ENCODE measurements around the gene PLXNA4. TPM values are rescaled to one million over a fixed set of nuclear protein-coding genes. Genes with fewer than 3 reads are reported as not detected.
A peak's percentile ranks its signal among the peaks of the same experiment; 100 is the strongest.

The PLXNA4 gene, protein sequence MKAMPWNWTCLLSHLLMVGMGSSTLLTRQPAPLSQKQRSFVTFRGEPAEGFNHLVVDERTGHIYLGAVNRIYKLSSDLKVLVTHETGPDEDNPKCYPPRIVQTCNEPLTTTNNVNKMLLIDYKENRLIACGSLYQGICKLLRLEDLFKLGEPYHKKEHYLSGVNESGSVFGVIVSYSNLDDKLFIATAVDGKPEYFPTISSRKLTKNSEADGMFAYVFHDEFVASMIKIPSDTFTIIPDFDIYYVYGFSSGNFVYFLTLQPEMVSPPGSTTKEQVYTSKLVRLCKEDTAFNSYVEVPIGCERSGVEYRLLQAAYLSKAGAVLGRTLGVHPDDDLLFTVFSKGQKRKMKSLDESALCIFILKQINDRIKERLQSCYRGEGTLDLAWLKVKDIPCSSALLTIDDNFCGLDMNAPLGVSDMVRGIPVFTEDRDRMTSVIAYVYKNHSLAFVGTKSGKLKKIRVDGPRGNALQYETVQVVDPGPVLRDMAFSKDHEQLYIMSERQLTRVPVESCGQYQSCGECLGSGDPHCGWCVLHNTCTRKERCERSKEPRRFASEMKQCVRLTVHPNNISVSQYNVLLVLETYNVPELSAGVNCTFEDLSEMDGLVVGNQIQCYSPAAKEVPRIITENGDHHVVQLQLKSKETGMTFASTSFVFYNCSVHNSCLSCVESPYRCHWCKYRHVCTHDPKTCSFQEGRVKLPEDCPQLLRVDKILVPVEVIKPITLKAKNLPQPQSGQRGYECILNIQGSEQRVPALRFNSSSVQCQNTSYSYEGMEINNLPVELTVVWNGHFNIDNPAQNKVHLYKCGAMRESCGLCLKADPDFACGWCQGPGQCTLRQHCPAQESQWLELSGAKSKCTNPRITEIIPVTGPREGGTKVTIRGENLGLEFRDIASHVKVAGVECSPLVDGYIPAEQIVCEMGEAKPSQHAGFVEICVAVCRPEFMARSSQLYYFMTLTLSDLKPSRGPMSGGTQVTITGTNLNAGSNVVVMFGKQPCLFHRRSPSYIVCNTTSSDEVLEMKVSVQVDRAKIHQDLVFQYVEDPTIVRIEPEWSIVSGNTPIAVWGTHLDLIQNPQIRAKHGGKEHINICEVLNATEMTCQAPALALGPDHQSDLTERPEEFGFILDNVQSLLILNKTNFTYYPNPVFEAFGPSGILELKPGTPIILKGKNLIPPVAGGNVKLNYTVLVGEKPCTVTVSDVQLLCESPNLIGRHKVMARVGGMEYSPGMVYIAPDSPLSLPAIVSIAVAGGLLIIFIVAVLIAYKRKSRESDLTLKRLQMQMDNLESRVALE (N-terminal part only)
- 10 to 100 TPM; 16.5 to 20.5 TPM for total RNA-seq

DNA sequence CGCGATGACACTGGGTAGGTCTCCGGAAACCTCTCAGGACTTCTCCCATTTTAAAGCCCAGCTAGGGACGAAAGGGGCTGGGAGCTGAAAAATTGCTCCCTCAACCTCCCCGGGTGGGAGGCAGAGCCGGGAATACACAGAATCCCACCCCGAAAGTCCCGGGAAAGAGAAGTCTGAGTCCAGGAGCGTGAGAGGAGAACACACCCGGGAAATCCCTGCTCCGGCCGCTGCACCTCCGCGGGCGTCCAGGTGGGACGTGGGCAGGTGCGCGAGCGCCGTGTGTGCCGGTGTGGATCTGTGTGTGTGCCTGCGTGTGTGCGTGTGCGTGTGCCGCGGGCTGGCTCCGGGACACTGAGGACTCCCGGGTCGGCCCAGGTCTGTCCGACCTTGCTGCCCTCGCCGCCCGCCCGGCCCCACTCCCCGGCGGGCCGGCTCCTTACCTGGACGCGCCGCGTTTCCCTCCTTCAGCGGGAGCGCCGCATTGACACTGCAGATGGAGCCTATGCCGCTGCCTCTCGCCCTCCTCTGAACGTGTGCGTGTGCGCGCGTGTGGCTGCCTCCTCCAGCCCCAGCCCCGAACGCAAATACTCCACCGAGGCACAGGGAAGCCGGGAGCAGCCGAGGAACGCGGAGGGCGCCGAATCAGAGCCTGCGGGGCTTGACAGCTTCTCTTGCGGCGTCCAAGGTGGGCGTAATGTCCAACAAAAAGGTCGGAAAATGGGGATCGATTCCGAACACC is at the start of gene PLXNA4:
Gene PLXNA4 (minus strand): TSS at position 489 of the 739 bp plus-strand sequence. CDS start 67,777 bp downstream, outside the sequence.
- H3K9me3 Mint-ChIP-seq = no peaks in the 10 kb centered on the region
- peak; percentile 11 for ATAC-seq (ENCODE audit: low read depth)
- H3K27me3 Mint-ChIP-seq = peaks cover 75% of the 10 kb centered on the region
- peak within 1 kb of the TSS; percentile 11 for H3K27ac Mint-ChIP-seq
- H3K4me1 Mint-ChIP-seq = peaks cover 45% of the 10 kb centered on the region
- DNase-seq = peak; percentile 55
- peaks cover 22% of the 10 kb centered on the region for H3K36me3 Mint-ChIP-seq
- POLR2A ChIA-PET = interaction anchor here (1.0 to 2.2 kb wide), 2 partner anchors 178 to 255 kb away, joined by 3 to 6 read pairs; no protein-coding TSS in a partner anchor
- H3K4me3 Mint-ChIP-seq = peak within 1 kb of the TSS; percentile 91

DNA sequence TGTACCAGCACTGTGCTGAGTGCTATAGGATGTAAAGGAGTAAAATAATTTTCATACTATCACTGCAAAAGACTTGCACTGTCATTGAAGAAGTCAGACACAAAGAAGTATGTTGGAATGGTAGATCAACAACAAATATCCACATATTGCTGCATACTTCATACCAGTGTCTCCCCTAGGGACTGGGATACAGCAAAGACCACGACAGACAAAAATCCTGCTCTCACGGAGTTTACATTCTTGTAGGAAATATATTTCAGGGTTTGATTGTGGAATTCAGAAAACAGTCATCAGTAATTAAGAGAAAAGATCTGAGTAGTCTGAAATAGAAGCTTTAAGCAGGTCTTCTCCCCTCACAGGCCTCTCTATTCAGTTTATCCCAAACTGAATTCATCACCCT is 49.4 kb upstream of the PLXNA4 start:
- DNase-seq = no peak
- H3K4me3 Mint-ChIP-seq = no peak overlapping the region
- H3K9me3 Mint-ChIP-seq = peaks cover 2% of the 10 kb centered on the region
- H3K27ac Mint-ChIP-seq = no peak overlapping the region
- no peaks in the 10 kb centered on the region for H3K36me3 Mint-ChIP-seq
- no peaks in the 10 kb centered on the region for H3K4me1 Mint-ChIP-seq
- POLR2A ChIA-PET = no interaction called here
- peaks cover 6% of the 10 kb centered on the region for H3K27me3 Mint-ChIP-seq
- ATAC-seq (ENCODE audit: low read depth) = no peak

DNA sequence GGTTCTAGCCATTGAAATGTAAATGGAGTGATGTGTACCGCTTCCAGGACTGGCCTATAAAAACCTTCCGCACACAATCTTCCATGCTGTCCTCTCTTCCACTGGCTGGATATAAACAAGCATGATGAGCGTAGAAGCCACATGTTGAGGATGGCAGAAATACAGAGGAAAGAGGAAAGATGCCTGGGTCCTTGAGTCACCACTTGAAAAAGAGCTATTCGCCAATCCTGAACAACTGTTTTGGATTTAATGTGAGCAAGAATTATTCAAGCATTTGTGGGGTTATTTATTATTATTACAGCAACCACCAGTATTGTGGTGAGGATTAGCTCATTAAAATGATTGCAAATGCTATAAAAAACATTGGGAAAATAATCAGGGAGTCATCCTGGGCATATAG is 45.8 kb upstream of the PLXNA4 start:
- DNase-seq (no peak), ATAC-seq (ENCODE audit: low read depth) (no peak)
- H3K27ac Mint-ChIP-seq = no peak overlapping the region
- no peak overlapping the region for H3K4me3 Mint-ChIP-seq
- POLR2A ChIA-PET = no interaction called here
- H3K27me3 Mint-ChIP-seq = peaks cover 3% of the 10 kb centered on the region
- no peaks in the 10 kb centered on the region for H3K36me3 Mint-ChIP-seq
- peaks cover 2% of the 10 kb centered on the region for H3K9me3 Mint-ChIP-seq
- H3K4me1 Mint-ChIP-seq = no peaks in the 10 kb centered on the region

DNA sequence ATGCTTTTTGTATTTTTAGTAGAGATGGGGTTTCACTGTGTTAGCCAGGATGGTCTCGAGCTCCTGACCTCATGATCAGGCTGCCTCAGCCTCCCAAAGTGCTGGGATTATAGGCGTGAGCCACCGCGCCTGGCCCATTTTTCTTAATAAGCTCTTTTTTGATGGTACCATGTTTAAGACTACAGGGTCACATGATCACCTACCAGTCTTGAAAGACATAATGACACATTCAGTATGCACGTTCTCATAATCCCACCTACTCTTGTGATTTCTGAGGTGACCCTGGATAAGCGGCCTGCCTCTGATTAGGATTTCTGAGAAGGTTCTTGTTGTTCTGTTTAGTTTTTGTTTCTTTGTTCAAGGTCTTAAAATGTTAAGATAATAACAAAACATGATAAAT is 43.7 kb upstream of the PLXNA4 start:
- no peaks in the 10 kb centered on the region for H3K4me1 Mint-ChIP-seq
- POLR2A ChIA-PET = no interaction called here
- ATAC-seq (ENCODE audit: low read depth) (no peak), DNase-seq (no peak)
- H3K27me3 Mint-ChIP-seq = peaks cover 2% of the 10 kb centered on the region
- no peak overlapping the region for H3K4me3 Mint-ChIP-seq
- H3K36me3 Mint-ChIP-seq = no peaks in the 10 kb centered on the region
- H3K27ac Mint-ChIP-seq = no peak overlapping the region
- no peaks in the 10 kb centered on the region for H3K9me3 Mint-ChIP-seq

DNA sequence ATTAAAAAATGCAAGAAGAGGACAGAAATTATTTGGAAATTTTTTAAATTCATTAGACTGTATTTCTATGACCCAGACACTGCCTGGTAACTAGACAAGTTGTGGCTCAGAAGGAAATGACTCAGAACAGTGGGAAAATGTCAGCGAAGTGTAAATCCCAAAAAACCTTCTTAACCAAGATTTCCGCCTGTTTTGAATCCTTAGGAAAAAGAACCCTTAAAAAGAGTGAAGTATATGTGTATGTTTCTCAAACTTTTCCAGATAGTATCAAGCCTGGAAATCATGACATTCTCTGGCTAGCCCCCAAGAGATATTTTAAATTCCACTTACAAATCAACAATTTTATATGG is 42.7 kb upstream of the PLXNA4 start:
- H3K4me1 Mint-ChIP-seq = peaks cover 2% of the 10 kb centered on the region
- POLR2A ChIA-PET = no interaction called here
- no peak for DNase-seq

DNA sequence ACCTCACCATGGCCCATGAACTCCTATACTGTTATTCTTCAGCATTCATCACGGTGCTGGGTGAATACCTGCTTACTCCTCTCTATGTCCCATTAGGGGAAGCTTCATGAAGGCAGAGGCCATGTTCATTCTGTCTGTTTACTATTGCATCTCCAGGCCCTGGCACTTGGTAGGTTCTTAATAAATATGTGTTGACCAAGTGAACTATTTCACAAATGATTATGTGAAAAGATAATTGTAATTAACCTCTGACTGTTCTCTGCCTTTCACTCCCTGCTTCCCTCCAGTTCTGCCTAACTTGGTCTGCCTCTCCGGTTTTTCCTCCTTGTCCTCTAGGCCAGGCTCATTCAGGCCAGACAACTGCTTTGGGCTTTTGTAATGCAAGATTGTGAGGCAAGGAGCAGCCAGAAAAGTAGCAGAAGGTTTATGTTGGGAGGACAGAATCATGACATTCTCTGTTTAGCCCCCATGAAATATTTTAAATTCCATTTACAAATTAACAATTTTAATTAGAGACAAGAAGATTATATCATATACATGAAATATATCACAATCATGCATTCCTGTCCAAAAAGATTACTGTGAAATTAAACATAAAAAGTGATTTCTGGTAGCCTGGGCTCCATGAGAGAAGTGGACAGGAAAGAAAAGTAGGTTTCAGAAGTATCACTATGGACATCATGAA is 42.1 kb upstream of the PLXNA4 start:
- no peaks in the 10 kb centered on the region for H3K9me3 Mint-ChIP-seq
- no peak overlapping the region for H3K27ac Mint-ChIP-seq
- POLR2A ChIA-PET = no interaction called here
- no peak overlapping the region for H3K4me3 Mint-ChIP-seq
- H3K4me1 Mint-ChIP-seq = peaks cover 2% of the 10 kb centered on the region
- peaks cover 10% of the 10 kb centered on the region for H3K27me3 Mint-ChIP-seq
- ATAC-seq (ENCODE audit: low read depth) = no peak
- no peak for DNase-seq
- no peaks in the 10 kb centered on the region for H3K36me3 Mint-ChIP-seq

More for the DNA sequence above, 42.7 kb upstream of the PLXNA4 start:
- Mint-ChIP-seq H3K9me3 (no peaks in the 10 kb centered on the region), H3K27ac (no peak overlapping the region), H3K4me3 (no peak overlapping the region), H3K27me3 (peaks cover 8% of the 10 kb centered on the region), H3K36me3 (no peaks in the 10 kb centered on the region)
- no peak for ATAC-seq (ENCODE audit: low read depth)

DNA sequence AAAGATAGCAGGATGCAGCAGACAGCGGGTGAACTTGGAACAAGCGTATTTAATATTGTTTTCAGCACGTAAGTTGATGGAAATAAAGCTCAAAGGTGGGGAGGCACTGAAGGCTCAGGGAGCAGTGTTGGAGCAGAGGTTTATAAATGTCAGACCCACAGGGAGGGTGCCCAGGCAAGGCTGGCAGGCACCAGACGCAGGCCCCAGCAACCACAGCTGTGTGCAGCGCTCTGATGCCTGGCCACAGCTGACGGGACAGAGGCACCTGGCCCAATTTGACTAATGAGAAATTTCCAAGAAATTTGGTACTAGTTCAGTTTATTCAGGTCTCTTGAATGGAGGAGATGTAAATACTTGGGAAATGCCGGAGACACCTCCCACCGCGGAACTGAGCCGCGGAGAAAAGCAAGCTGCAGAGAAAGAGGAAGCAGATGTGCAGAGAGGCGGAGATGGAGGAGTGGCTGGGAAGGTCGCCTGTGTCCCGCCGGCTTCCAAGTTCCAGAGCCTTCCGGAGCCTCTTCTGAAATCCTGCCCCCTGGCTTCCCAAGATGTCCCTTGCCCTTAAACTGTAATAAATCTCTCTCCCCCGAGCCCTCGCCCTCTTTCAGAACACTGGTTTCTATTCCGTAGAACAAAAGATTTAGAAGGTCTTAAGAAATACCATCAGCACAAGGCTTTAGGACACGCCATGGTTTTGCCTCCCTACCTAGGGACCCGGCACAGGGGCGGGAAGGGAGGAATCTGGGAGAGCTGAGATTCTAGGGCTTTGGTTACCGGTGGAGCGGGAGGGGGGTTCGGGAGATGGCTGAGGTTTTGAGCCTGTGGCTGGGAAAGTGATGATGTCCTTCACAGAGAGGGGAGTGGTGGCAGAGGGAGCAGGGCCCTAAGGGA is 38.4 kb upstream of the PLXNA4 start:
- DNase-seq = no peak
- POLR2A ChIA-PET = no interaction called here
- Mint-ChIP-seq H3K9me3 (no peaks in the 10 kb centered on the region), H3K4me3 (peak overlapping the region; percentile 74), H3K27me3 (peaks cover 20% of the 10 kb centered on the region), H3K4me1 (peaks cover 2% of the 10 kb centered on the region), H3K27ac (no peak overlapping the region), H3K36me3 (no peaks in the 10 kb centered on the region)
- no peak for ATAC-seq (ENCODE audit: low read depth)

DNA sequence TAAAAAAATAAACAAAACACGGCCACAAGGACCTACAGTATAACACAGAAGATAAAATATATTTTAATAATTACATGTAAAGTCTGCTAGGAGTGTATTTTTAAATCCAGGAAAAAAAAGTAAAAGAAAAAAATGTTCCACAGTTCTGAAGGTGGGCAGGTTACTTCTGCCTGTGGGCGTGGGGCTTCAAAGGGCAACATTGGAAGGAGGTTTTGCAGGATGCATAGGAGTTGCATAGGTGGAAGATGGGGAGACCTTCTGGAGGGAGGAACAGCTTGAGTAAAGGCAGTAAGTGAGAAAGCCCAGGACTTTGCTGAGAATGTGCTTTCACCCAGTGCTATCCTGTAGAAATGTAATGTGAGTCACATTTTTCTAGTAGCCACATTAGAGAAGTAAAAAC is 37.5 kb upstream of the PLXNA4 start:
- peaks cover 2% of the 10 kb centered on the region for H3K4me1 Mint-ChIP-seq
- ATAC-seq (ENCODE audit: low read depth) (no peak), DNase-seq (no peak)

DNA sequence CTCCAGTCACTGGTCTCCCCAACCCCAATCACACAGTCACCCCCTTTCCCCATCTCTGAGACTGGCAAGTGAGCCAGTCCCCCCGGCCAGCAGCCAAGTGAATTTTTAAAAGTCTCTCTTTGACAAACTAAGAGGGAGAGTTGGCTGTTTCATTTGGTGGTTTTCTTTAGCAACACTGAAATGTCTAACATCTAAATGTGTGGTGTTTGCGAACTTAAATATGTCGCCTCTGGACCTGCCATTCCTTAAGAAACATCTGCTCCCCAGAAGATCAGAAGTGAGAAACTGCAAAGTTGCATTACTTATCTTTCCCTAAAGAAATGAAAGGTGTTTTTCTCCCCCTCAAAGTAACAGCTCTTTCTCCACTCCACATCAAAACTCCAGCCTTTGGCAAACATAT is 34.7 kb upstream of the PLXNA4 start:
- Mint-ChIP-seq H3K36me3 (no peaks in the 10 kb centered on the region), H3K27me3 (peaks cover 20% of the 10 kb centered on the region), H3K4me3 (no peak overlapping the region), H3K4me1 (peaks cover 2% of the 10 kb centered on the region), H3K9me3 (no peaks in the 10 kb centered on the region), H3K27ac (no peak overlapping the region)
- no peak for DNase-seq
- POLR2A ChIA-PET = no interaction called here
- no peak for ATAC-seq (ENCODE audit: low read depth)

More for the DNA sequence above, 37.5 kb upstream of the PLXNA4 start:
- Mint-ChIP-seq H3K36me3 (no peaks in the 10 kb centered on the region), H3K9me3 (no peaks in the 10 kb centered on the region), H3K4me3 (no peak overlapping the region), H3K27me3 (peaks cover 20% of the 10 kb centered on the region), H3K27ac (no peak overlapping the region)
- POLR2A ChIA-PET = no interaction called here

DNA sequence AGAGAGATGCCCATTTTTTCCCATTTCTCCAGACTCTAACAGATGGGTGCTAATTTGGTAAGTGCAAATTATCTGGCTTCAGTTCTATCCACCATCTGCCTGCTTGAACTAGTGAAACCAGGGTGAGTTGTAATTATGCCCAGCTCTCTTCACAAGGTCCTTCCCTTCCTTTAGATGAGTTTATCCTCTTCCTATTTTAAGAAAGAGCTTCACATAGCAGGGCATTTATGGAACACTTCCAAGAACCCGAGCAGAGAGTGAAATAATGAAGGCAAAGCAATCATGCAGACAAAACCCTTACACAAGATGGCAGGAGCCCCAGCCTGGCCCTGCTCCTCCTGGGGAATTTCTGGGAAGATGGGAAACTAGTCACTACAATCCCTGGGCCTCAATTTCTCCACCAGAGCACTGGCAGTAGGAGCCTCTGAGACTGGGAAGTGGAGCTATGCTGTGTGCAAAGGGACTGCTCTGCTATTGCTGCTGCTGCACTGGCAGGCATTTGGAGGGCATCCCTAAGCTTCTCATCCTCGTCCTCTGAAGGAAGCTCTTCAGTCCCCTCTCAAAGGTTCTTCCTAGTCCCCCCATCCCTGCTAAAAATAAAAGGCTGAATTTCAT is 33.7 kb upstream of the PLXNA4 start:
- H3K4me1 Mint-ChIP-seq = peaks cover 2% of the 10 kb centered on the region

DNA sequence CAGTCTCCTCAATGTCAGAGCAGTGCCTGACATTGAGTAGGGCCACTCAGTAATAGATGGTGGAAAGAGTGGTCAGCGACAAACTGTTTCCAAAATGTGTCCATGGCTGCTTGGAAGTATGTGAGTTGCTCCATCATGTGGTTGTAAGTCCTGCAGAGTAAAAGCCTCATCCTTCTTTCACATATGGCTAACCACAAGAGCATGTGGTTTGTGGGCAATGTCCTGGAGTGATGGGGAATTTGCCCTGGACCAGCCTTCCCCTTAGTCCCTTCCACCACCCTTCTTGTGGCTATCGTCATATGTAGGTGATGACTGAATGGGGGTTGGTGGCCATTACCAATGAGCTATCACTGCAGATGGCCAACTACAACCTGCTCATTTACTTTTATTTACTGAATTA is 33.0 kb upstream of the PLXNA4 start:
- ATAC-seq (ENCODE audit: low read depth) (no peak), DNase-seq (no peak)
- Mint-ChIP-seq H3K4me3 (no peak overlapping the region), H3K27me3 (peaks cover 17% of the 10 kb centered on the region), H3K9me3 (no peaks in the 10 kb centered on the region), H3K4me1 (peaks cover under 1% of the 10 kb centered on the region), H3K27ac (no peak overlapping the region), H3K36me3 (no peaks in the 10 kb centered on the region)
- POLR2A ChIA-PET = no interaction called here

More for the DNA sequence above, 33.7 kb upstream of the PLXNA4 start:
- no peaks in the 10 kb centered on the region for H3K9me3 Mint-ChIP-seq
- H3K27ac Mint-ChIP-seq = no peak overlapping the region
- DNase-seq (no peak), ATAC-seq (ENCODE audit: low read depth) (no peak)
- H3K36me3 Mint-ChIP-seq = no peaks in the 10 kb centered on the region
- H3K27me3 Mint-ChIP-seq = peaks cover 18% of the 10 kb centered on the region
- POLR2A ChIA-PET = no interaction called here
- H3K4me3 Mint-ChIP-seq = no peak overlapping the region
